Activated CD8-positive, alpha-beta memory T cell treated with anti-CD3 and anti-CD28 coated beads for 36 hours (primary cell): ENCODE data around the gene TRMU. TPM values are rescaled to one million over a fixed set of nuclear protein-coding genes. Genes with fewer than 3 reads are reported as not detected.

Experiments
- CTCF ChIA-PET: fragments of 350-600 bp; sonication (Branson Sonifier 250); formaldehyde crosslinking; loops from one replicate; lab custom pipeline; 2021; ENCODE audit warnings: antibody characterized with exemption; lab: Charles Lee
- POLR2A ChIA-PET: fragments of 350-600 bp; sonication (Branson Sonifier 250); formaldehyde crosslinking; loops from one replicate; lab custom pipeline; 2021; ENCODE audit warnings: antibody characterized with exemption; lab: Charles Lee
- total RNA-seq, 2 experiments: library from RNA; stranded (reverse); gene quantifications; one replicate each; pipeline ENCODE4 v1.2.3, GENCODE V29; 2021

Gene TRMU
- total RNA-seq, 2 experiments from 2014 or later, result 75.2 to 80.6 TPM

DNA sequence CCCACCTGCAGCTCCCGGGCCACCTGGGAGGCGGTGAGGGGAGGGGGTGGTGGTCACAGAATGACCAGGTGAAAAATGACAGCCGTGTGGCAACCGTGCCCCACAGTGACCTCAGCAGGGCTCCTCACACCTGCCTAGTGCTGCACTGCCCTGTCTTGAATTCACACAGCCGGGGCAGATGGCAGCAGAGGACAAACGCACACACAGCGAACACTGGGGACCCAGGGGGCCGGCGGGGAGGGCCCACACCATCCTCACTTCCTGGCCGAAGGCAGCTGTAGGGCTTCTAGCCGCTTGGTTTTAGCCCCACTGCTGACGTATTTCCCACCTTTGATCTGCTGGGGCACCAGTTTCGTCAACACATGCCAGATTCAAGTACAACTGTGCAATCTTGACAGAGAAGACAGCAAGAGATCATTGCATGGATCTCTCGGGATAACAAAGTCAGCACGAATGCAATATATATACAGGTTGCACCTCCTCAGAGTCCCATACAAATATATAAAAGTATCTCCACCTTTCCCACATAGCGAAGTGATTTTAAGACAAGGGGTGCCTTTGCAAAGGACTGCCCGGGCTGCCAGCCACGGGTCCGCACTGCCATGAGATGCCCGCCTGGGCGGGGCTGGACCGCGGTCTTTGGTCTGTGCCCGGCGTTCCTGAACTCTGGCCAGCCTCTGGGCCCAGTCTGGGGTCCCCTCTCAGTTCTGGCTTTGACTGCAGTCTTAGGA lies 26.9 kb downstream of the TRMU start:
- POLR2A ChIA-PET, result no interaction called here
- CTCF ChIA-PET, result no interaction called here

DNA sequence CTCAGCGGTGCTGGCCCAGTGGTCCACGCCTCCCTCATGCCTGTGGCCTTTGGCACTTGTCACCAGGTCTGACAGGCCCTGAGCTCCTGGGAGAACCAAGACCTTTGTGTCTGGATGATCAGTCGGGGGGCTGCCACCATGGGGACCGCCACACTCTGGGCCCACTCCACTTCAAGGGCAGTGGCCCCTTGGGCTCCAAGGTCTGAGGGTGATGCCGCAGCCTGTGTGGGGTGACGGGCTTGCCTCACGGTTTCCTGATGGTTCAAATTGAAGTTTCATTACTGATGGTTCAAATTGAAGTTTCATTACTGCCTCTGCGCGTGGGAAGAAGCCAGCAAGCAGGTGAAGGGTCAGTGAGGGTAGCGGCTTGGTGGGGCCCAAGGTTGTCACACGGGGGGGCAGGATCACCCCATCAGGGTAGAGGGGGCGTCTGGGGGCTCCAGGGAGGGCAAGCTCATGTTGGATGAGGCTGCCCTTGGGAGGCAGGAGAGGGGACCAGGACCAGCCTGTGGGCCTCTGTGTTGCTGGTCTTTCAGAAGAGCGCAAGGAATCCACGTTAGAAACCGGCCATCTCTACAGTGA lies 27.5 kb downstream of the TRMU start:
- CTCF ChIA-PET, result no interaction called here
- POLR2A ChIA-PET, result no interaction called here

DNA sequence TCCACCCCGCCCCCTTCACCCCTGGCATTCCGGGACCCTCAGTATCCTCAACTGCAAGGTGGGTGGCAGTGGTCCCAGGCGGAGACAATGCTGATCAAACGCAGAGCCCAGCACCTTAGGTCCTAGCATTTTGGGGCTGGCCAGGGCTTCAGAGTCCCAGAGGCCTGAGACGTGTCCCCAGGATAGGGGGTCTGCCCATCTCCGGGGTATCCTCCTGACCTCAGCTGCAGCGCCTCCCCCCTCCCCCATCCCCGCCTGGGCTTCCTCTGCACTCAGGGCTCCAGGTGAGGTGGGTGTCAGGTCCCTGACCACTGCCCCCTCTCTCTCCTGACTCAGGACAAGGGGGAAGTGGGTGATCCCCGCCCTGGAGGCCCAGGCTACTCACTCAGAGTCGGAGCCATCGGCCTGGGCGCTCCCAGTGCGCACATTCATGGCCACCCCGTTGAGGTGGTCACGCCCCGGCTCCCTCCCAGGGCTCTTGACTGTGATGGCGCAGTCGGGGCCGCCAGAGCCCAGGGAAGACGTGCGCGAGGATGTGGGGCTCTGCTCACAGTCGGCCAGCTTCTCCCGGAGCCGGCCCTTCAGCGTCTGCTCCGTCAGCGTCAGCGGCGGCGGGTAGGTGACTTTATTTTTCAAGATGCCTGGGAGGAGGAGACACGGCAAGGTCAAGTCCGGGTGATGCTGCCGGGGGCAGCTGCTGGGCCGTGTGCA lies 28.3 kb downstream of the TRMU start:
- ChIA-PET POLR2A (interaction anchor here (0.6 kb wide), 1 partner anchor 47 kb away, joined by 3 read pairs; no protein-coding TSS in a partner anchor), CTCF (no interaction called here)

DNA sequence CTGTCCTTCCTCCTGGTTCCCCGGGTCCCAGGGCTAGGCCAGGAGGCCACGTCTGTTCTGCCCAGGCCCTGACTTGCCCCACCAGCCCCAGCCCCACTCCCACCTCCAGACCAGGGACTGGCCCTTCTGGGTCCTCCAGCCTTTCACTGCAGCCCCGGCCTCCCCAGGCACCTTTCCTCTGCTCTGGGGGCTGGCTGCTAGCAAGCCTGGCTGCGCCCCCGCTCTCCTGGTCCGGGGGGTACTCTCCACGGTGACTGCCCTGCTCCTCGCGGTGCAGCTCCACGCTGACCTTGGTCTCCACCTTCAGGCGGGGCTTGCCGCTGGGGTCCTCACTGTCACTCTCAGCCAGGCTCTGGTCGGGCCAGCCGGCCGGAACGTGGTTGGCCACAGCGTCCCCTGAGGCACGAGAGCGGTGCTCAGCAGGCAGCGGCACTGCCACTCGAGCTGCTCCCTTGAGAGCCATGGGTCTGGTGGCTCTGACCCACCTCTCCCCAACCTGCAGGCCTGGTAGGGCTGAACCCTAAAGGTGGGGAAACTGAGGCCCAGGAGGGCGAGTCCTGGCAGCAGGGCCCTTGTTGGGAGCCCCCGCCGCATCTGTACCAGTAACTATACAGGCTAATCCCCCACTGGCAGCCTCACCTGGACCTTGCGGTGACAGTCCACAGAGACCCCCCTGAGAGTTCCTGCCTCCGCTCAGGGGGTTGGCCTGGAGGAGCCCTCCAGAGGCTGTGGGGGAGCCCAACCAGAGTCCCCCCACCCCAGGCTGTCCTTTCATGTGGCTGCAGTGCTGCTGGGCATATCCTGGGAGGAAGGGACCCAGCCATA lies 29.0 kb downstream of the TRMU start:
- CTCF ChIA-PET, result no interaction called here
- POLR2A ChIA-PET, result interaction anchor here (0.6 kb wide), 1 partner anchor 48 kb away, joined by 3 read pairs; no protein-coding TSS in a partner anchor

DNA sequence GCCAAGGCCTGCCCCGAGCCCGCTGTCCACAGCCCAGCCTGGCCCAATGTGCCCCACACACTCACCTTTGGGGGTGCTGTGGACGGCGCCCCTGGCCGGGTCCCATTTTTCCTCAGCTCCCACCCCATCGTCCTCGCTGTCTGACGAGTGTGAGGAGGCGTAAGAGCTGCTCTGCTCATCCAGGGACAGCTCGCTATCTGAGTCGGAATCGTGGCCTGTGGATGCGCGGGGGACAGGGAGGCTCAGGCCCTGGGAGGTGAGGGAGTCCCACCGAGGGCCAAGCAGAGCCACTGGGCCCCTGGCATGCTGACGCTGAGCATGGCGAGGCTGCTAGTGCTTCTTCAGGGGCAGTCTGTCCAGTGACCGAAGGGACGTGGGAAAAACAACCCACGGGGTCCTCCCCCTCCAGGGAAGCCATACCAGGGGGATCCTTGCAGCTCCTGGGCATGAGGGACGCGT lies 29.7 kb downstream of the TRMU start:
- CTCF ChIA-PET, result no interaction called here
- POLR2A ChIA-PET, result no interaction called here

DNA sequence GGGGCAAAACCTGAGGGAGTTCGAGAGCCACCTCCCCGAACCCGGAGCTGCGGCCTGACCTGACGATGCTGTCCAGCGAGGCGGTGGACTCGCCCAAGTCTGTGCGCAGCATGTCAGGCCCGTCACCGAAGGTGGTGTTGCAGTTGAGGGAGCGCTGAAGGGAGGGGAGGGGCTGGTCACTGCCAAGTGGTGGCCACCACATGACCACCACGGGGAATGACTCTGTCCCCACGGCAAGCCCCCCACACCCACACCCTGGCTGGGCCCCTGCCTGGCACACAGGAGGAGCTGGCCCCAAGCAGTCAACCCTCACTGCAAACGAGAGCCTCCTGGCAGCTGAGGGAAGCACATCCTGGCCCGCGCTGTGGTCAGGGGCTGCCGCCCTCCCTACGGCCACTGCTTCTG lies 30.8 kb downstream of the TRMU start:
- POLR2A ChIA-PET, result no interaction called here
- CTCF ChIA-PET, result interaction anchor here (1.8 to 2.5 kb wide), 3 partner anchors 10 to 176 kb away, joined by 8 to 20 read pairs (median 12); no protein-coding TSS in a partner anchor

DNA sequence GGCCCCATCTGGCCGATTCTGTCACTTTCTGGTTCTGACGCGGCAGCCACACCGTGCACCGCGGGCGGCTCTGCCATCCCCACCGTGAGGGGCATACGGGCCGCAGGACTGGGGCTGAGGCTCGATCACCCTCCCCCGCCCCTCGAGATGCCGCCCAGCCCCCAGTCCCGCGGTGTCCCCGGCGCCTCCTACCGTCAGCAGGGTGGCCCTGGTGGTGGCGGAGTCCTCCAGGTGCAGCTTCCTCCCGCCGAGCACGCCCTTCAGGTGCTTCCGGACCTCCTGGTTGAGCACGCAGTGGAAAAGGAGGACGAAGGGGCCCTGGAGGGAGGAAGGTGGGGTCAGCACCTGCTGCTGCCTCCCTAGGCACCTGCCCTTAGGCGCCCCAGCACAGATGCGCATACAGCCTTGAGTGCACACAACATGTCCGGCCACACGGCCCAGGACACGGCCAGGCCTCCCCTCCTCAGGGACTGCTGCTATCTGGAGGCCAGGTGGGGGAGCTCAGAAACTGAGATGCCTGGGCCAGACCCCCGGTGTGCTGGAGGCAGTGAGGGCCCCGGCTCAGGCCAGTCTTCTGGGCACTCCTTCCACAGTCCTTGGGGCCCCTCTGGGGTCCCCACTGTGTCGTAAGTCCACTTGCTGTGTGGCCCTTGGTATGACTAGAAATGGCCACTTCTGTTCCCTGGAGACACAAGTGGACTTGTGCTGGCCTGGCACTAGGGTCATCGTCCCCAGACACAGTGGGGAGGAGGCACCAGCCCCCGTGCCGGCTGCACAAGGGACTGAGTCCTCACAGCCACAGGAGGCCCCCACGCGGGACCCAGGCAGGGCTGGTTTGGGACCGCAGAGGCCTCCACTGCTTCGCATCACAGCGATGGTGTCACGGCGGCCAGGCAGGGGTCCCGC lies 31.5 kb downstream of the TRMU start:
- ChIA-PET POLR2A (interaction anchor here (0.7 kb wide), 1 partner anchor 31 kb away, joined by 3 read pairs; the partner anchor contains the start of gene TRMU), CTCF (interaction anchor here (0.6 to 2.5 kb wide), 22 partner anchors 9 to 361 kb away, joined by 3 to 20 read pairs (median 4); no protein-coding TSS in a partner anchor)

DNA sequence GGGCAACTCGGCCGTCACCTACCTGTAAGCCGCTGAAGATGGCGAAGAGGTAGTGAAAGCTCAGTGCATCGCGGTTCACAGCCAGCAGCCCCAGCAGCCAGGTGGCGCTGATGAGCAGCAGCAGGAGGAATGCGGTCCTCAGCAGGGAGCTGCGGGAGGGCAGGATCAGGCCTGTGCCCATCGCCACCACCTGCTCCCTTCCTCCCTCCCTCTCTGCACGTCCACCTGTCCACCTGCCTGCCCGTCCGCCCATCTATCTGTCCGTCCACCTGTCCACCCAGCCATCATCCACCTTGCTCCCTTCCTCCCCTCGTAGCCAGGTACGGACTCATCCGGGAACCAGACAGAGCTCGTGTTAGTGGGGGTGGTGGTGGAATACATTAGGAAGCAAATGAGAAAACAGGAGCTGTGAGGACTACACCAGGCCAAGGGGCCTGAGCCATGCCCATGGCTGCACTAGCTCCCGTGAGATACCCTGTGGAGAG lies 32.2 kb downstream of the TRMU start:
- CTCF ChIA-PET, result interaction anchor here (0.6 to 2.5 kb wide), 22 partner anchors 9 to 361 kb away, joined by 3 to 20 read pairs (median 4); no protein-coding TSS in a partner anchor
- POLR2A ChIA-PET, result interaction anchor here (0.7 kb wide), 1 partner anchor 32 kb away, joined by 3 read pairs; the partner anchor contains the start of gene TRMU

DNA sequence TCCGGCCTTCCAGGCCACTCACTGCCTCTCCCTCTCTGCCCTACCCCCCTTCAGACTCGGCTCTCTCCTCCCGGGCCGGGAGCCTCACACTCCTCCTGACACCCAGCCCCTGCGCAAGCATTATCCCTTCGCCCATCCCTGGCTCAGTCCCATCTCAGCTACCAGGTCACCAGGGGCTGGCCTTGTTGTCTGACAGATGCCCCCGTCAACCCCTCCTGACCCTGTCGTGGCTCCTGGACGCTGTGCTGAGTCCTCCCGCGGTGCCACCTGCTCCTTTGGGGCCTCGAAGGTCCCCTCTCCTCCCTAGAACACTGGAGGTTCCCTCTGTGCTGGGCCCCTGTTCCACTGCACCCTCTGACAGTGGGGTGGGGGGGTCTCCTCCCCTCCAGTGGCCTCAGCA lies 32.9 kb downstream of the TRMU start:
- ChIA-PET CTCF (interaction anchor here (1.0 to 2.5 kb wide), 11 partner anchors 12 to 362 kb away, joined by 3 to 20 read pairs (median 5); no protein-coding TSS in a partner anchor), POLR2A (no interaction called here)

DNA sequence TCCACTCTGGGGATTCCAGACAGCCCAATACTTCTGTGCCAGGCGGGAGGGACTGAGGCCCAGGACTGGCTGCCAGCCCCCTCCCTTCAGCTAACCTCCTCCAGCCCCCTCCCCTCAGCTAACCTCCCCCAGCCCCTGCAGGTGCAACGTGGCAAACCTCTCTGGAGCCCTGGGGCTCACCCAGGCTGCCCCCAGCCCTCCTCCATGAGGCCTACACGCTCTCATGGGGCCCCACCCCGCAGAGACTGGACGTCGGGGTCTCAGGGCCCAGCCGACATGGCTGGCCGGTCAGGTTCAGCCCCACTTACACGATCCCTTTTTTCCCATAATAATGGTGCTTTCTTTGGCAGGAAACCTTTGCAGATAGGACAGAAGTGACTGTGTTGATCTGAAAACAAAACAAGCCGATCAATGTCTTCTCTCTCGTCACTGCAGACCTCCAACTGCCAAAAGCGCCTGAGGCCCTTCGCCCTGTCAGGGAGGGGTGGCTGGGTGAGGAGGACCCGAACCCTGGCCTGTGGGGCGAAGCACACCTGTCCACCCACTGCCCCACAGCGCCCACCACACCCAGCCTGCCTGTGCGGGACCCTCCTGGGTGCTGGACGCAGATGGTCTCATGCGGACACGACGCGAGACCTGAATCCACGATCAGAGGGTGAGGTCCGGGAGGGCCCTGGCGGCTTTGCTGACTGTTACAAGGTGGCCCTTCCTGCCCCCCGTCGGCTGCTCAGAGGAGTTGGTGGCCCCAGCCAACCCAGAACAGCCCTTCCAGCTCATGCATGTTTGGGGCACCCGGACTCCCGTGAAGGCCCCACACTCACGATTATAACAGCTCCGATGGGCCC lies 33.6 kb downstream of the TRMU start:
- ChIA-PET CTCF (interaction anchor here (0.7 to 2.5 kb wide), 2 partner anchors 119 to 173 kb away, joined by 3 to 20 read pairs; no protein-coding TSS in a partner anchor), POLR2A (no interaction called here)

DNA sequence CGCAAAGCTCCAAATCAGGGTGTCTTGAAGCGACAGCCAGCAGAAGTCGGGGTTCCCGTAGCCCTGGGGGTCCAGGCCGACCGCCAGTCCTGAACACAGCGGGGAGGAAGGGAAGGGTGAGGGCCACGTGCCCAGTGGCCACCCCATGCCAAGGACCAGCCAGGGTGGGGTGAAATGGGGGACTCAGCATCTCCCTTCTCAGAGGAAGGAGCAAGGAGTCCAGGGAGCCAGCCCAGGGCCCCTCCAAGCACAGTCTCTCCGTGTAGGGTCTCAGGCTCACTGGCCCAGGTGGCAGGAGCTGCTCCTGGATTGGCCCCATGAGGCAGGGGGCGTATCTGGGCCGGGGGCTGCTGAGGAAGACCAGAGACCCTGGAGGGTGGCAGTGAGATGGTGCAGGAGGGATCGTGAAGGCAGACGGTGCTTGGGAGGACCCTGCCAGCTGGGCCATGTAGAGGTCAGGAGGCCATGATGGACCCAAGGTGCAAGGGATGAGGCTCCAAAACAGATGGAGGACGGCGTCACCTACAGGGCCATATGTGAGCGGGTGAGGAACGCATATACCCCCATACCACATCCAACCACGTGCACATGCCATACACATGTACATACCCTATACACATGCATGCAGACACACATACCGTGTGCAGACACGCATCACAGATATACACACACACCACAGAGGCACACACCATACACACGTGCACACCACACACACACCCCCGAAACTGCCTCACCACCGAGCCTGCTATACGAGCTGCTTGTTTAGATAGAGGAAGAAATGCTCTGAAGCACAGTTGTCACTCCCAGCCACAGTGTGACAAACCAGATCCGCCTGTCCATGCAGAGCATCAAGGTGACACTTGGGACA lies 34.4 kb downstream of the TRMU start:
- ChIA-PET POLR2A (no interaction called here), CTCF (interaction anchor here (0.7 kb wide), 1 partner anchor 119 kb away, joined by 3 read pairs; no protein-coding TSS in a partner anchor)

DNA sequence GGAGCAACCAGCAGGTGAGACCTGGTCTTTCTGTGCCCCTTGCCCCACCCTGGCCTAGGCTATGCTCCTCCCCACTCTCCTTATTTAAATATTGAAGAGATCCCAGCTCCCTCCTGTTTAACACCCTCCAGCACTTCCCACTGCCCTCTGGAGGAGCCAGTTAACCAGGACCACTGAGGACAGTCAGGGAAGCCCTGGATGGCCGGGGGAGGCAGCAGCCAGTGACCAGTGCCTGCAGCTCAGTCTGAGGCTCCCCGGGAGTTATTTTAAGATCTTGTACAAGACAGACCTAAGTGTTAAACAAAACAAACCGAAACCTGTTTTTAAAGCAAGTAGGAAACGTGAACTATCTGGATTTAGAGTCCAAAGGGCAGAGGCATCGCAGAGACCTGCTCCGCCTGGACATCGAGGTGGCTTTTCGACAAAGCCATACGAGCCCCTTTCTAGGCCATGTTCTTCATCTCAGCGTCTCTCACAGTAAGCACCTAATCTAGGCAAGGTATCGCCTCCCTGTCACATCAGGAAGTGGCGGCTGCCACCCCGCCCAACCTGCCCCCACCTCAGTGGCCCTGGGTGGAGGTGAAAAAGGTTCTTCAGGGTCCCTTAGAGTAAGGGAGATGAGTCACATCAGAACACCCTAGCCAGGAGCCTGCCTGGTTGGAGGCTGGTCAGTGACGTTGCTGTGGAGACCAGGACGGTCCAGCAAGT lies 35.2 kb downstream of the TRMU start:
- ChIA-PET POLR2A (no interaction called here), CTCF (no interaction called here)

DNA sequence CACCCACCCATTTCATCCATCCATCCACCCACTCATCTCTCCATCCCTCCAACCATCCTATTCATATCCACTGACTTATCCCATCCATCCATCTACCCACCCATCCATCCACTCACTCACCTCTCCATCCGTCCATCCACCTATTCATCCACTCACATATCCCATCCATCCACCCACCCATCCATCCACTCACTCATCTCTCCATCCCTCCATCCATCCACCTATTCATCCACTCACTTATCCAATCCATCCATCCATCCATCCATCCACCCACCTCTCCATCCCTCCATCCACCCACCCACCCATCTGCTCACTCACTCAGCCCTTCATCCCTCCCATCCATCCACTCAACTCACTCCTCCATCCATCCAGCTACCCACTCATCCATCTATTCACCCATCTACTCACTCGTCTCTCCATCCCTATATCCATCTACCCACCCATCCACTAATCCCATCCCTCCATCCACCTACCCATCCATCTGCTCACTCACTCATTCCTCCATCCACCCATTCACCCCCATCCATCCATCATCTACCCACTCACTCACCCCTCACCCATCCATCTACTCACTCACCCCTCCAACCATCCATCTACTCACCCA lies 36.2 kb downstream of the TRMU start:
- ChIA-PET CTCF (no interaction called here), POLR2A (no interaction called here)

DNA sequence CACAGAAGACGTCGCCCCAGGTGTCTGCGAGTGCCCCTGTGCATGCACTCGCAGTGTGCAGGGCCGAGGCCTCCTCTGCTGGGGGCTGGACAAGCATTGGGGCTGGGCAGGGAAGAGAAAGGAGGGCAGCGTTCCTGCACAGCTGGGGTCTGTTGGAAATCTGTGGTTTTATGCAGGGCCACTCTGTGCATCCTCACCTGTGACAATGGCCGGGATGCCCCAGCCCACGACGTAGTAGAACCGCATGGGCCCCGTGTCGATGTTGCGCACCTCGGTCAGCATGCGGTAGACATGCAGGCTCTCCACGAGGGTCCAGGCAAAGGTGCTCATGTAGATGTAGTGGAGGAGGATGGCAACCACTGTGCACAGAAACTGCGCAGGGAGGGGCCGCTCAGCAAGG lies 37.2 kb downstream of the TRMU start:
- ChIA-PET POLR2A (no interaction called here), CTCF (no interaction called here)

DNA sequence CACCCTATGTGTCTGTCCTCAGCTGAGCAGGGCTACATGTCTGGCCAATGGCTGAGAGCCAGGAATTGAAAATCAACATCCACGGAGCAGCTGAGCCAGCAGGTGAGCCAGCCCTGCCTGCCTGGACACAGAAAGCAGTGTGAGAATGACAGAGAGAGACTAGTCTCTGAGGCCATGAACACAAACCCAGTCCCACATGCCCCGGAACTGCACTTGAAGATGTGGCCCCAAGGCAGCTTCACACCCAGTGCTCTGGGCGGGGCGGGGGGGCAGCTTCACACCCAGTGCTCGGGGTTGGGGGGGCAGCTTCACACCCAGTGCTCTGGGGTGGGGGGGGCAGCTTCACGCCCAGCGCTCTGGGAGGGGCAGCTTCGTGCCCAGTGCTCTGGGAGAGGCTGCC lies 37.6 kb downstream of the TRMU start:
- ChIA-PET CTCF (no interaction called here), POLR2A (no interaction called here)
